Left hindlimb (tissue), 1 donor: ENCODE results near the gene ATP8B1.
"Not testable (repeated sequence)": the region's sequence is repeated elsewhere in the genome, so short reads cannot be mapped to it uniquely, and the experiment has no call there.

Experiments used
- DNase-seq: peaks from one replicate; pipeline ENCODE4 v3.0.0-alpha.2; 2018

Gene ATP8B1

GRCh38 chr18:57803103-57803969 lies at the start of gene ATP8B1:
ATP8B1 (minus strand) TSS chr18:57803315; CDS start chr18:57731807, 71,508 bp downstream.
- DNase-seq, result peak; percentile 74

GRCh38 chr18:57850063-57850462 lies 46.9 kb upstream of the ATP8B1 start:
- DNase-seq, result no peak

DNA sequence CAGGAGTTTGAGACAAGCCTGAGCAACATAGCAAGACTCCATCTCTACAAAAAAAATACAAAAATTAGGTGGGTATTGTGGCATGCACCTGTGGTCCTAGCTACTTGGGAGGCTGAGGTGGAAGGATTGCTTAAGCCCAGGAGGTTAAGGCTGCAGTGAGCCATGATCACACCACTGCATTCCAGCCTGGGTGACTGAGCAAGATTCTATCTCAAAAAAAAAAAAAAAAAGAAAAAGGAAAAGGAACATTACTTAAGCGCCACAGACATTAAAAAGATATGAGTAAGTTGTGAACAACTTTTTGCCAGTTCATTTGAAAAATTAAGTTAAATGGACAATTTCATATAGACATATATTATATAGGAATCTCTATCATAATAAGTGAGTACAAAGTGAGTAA lies 45.3 kb upstream of the ATP8B1 start:
- not testable (repeated sequence) for DNase-seq

GRCh38 chr18:57847431-57847830 lies 44.3 kb upstream of the ATP8B1 start:
- not testable (repeated sequence) for DNase-seq

DNA sequence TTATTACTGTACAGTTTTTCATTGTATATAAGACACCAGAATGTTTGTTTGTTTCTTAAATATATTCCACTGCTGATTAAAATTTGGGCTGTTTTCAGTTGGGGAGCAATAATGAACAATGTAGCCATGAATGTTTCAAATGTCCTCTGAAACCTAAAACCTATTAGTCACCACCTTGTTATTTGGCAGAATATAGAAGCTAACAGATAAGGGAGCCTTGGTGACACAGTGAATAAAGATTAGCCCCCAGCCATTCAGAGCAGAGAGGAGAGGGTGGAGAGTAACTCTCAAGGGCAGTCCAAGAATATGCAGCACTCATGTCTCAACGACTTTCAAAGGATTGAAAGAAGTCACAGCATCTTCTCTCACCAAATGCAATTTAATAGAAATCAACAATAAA lies 43.1 kb upstream of the ATP8B1 start:
- DNase-seq, result no peak

GRCh38 chr18:57845605-57846074 lies 42.5 kb upstream of the ATP8B1 start:
- DNase-seq, result no peak

DNA sequence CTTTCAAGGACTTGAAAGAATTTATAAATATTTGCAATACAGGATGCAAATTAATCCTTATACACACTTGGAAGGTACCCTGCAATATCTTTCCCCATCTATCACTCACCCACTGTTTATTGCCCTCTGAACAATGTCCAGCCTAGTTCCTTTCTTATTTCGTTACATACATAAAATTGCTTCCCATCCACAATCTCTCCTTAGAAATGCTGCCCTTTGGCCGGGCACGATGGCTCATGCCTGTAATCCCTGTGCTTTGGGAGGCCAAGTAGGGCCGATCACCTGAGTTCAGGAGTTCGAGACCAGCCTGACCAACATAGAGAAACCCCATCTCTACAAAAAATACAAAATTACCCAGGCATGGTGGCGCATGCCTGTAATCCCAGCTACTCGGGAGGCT lies 41.2 kb upstream of the ATP8B1 start:
- no peak for DNase-seq

GRCh38 chr18:57843386-57843785 lies 40.3 kb upstream of the ATP8B1 start:
- DNase-seq, result no peak

DNA sequence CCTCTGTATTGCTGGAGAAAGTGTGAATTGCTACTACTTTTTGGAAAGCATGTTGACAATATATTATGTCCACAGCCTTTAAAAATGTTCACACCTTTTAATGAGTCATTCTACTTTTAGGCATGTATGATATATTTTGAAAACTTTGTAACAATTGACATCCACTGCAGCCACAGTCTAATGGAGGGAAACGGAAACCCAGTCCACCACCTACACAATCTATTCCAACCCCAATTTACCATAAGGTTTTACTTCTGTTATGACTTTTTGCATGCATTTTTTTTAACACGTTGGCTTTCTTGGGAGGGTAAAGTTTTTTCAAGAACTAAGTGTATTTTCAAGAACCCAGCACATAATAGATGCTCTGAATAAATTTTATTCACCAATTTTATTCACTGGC lies 38.5 kb upstream of the ATP8B1 start:
- no peak for DNase-seq

DNA sequence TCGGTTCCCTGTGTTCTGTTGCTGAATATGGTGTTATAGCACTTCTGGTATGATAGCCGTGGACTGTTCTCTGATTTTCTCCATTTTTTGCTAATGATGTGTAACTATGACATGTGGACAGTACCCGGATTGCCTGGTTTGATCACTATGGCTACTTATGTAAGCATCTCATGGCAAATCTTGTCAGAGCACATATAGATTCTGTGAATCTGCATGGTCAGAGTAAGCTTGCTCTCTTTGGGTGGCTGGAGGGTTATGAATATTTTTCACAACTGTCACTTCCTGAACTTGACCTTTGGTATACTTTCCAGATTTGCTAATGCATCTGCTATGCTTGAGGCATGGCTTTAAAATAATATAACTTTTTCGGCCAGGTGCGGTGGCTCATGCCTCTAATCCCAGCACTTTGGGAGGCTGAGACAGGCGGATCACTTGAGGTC lies 36.8 kb upstream of the ATP8B1 start:
- no peak for DNase-seq

- DNase-seq, result no peak
Observed at GRCh38 chr18:57837917-57838548, 34.9 kb upstream of the ATP8B1 start.

GRCh38 chr18:57836557-57836956 lies 33.4 kb upstream of the ATP8B1 start:
- DNase-seq, result no peak

DNA sequence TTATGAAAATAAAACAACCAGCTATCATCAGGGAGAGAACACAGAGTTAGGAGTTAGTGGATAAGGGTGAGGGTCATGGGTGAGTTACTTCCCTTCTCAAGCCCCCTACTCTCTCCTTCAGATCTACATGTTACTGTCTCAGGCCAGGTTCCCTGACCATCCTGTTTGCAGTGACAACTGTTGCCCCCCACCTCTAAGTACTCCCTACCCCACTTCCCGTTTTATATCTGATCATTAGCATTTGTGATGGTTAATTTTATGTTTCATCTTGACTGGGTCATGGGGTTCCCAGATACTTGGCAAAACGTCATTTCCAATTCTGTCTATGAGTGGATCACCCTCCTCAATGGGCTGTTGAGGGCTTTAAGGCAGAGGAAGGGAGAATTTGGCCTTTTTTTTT lies 32.8 kb upstream of the ATP8B1 start:
- DNase-seq, result no peak

DNA sequence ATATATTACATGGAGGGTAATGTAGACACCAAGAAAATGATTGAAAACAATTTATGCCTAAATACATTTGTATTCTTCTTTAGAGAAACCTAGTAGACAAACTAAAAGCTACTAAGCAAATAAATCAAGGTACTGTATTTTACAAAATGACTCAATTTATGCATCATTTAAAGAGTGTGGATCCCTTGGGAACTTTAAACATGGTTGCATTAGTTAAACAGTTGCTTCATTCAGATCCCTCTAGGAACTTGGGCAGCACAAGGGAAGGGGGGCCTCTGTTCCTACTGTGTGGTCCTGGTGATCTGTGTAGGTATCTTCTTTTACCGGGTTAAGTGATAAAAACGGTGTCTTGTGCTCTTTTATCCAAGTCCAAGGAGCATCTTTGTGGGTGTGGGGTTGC lies 31.5 kb upstream of the ATP8B1 start:
- no peak for DNase-seq

DNA sequence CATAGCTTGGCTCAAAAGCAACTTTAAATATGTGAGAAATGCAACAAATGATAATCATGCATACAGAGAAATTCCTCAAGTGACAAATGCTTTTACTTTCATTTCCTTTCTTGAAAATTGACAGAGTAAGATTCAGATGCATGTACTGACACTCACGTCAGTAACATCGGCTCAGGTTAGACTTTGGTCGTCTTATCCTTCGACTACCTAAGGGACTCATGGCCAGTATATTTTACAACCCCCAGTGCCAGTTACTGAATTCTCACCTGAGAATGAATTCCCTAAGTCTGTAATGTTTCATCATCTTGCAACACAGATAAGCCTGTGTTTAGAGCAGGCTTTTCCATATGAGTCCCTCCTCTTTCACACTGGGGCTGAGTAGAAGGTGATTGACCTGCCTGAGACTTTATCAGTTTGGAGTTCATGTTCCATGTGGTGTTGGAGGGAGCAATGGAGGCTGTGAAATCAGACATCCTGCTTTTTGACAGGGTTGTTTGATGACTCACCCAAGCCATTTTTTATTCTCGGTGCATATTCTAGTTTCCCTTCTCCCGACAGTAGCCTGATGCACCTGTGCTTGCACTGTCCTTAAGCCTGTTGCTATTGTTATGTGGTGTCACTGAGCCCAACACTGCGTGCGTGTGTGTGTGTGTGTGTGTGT lies 30.5 kb upstream of the ATP8B1 start:
- no peak for DNase-seq

GRCh38 chr18:57832730-57833129 lies 29.6 kb upstream of the ATP8B1 start:
- DNase-seq, result no peak

DNA sequence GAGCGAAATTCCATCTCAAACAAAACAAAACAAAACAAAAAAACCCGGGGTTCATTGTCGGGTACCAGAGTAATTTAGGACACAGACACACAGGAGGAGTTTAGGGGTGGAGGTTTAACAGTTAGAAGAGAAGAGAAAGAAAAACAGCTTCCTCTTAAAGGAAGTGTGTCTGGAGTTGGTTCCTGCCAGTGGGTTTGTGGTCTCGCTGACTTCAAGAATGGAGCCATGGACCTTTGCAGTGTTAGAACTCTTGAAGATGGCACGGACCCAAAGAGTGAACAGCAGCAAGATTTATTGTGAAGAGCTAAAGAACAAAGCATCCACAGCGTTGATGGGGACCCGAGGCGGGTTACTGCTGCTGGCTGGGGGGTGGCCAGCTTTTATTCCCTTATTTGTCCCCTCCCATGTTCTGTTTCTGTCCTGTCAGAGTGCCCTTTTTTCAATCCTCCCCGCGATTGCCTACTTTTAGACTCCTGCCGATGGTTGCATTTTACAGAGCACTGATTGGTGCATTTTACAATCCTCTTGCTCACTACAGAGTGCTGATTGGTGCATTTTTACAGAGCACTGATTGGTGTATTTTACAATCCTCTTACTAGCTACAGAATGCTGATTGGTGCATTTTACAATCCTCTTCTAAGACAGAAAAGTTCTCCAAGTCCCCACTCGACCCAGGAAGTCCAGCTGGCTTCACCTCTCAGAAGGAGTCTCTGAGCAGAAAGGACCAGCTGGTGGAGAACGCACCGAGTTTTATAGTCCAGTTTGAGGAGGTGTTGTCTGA lies 28.7 kb upstream of the ATP8B1 start:
- no peak for DNase-seq

DNA sequence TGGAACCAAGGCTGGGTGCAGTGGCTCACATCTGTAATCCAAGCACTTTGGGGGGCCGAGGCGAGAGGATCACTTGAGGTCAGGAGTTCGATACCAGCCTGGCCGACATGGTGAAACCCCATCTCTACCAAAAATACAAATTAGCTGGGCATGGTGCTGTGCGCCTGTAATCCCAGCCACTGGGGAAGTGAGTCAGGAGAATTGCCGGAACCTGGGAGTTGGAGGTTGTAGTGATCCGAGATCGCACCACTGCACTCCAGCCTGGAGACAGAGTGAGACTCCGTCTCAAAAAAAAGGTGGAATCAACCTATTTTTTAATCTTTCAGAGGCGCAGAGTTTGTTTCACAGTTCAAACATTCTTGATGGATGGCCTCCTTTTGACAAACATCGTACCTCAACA lies 24.5 kb upstream of the ATP8B1 start:
- no peak for DNase-seq

GRCh38 chr18:57826252-57826651 lies 23.1 kb upstream of the ATP8B1 start:
- DNase-seq, result no peak

GRCh38 chr18:57820583-57820982 lies 17.5 kb upstream of the ATP8B1 start:
- DNase-seq, result not testable (repeated sequence)

DNA sequence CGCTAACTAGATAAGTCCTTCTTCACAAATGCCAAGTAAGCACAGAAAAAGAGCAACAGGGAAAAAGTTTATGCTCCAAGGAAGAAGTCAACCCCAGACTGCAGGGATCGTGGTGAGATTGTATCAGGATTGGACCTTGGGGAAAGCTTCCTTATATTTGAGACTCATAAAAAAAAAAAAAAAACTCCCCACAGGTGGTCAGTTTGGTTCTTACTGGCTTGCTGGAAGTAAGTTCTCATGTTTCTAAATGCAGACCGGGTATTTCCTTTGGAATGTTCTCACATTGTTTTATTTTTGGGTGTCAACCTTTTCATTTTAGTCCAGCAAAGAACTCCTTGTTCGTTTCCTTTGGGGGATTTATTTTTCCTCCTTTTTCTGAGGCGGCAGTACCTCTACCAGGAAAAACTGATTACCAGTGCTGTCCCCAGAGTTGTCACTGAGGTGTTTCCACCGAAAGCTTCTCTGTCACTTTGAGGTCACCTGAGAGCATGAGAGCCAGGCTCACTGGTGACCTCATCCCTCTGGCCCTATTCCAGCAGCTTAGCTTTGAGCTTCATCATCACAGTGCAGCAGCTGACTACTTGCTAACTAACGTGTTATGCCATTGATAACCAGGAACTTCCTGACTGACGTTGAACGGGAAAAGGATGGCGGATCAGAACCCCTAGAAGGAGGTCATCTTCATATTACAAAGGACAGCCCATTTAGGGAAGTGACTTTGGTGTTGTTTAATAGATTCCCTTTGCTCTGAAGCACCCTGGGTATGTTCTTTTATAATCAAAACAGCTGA lies 16.8 kb upstream of the ATP8B1 start:
- peak; percentile 41 for DNase-seq

- no peak for DNase-seq
Observed at GRCh38 chr18:57819119-57819518, 16.0 kb upstream of the ATP8B1 start.
